ENCODE data around the gene PIK3IP1.

DNA sequence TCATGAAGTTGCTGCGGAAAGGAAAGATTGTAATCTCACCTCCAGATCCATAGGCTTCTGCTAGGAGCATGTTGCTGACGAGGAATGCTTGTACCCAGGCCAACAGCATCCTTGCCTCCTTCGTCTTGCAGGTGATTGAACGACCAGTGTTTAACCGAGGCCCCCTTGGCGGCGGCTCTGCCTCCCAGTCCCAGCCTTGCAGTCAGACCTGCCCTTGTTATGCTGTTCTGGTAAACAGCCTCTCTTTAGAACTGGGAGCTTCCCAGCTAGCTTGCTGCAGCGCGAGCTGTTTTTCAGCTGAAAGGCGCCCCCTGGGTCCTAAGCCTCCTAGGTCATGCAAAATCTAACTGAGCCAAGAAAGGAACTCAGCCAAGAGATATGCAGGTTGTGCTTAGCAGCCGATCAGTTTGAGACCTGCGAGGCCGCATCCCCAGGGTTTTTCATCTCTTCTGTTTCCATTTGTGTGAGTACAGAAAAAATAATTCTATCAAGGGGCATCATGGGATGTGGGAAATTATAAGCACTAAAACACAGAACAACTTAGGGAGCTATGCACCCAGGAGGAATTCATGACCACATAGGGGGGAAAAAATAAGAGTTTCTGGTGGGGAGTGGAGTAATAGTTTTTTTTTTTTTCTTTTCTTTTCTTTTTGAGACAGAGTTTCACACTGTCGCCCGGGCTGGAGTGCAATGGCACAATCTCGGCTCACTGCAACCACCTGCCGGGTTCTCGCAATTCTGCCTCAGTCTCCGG, at the start of gene PIK3IP1:
- TF ChIP-seq TAF1 (IDR thresholded peaks at IDR 0.05; ENCODE audit: borderline replicate concordance, insufficient read depth, low read length) (0 out of 2 replicates have a peak, but pooled peaks have one; percentile 16), SIN3A (IDR thresholded peaks at IDR 0.05; ENCODE audit: borderline replicate concordance, insufficient read depth, low read length) (no peak), REST (IDR thresholded peaks at IDR 0.05; ENCODE audit: insufficient read depth in 1 of 2, low read depth in 2 of 2, low read length in 2 of 2) (no peak), POLR2AphosphoS5 (IDR thresholded peaks at IDR 0.05; ENCODE audit: low read depth, low read length) (no peak), FOXP2 (optimal IDR thresholded peaks at IDR 0.05; ENCODE audit: borderline replicate concordance, extremely low read depth, extremely low read length, insufficient read depth) (peak; percentile 93)
